Activated naive CD4-positive, alpha-beta T cell treated with anti-CD3 and anti-CD28 coated beads, Interleukin-2, amount 10 ng/mL, durations not matched to agents 7 days and 5 days (primary cell): ENCODE measurements around the gene KRTAP10-1.

Source experiments
- CTCF ChIA-PET: fragments of 350-600 bp; sonication (Branson Sonifier 250); formaldehyde crosslinking; loops from one replicate; lab custom pipeline; 2021; ENCODE audit warnings: antibody characterized with exemption; lab: Charles Lee
- DNase-seq: peaks from one replicate; pipeline ENCODE4 v3.0.0-alpha.2; 2020
- H3K27ac Mint-ChIP-seq: one replicate; pipeline ENCODE4 v1.8.0; 2021; ENCODE audit warnings: mild to moderate bottlenecking, moderate library complexity, mixed read lengths
- H3K27me3 Mint-ChIP-seq: one replicate; pipeline ENCODE4 v1.8.0; 2021; ENCODE audit warnings: mild to moderate bottlenecking, mixed read lengths
- H3K36me3 Mint-ChIP-seq: one replicate; pipeline ENCODE4 v1.8.0; 2021; ENCODE audit warnings: mixed read lengths
- H3K4me1 Mint-ChIP-seq: one replicate; pipeline ENCODE4 v1.8.0; 2021; ENCODE audit warnings: mixed read lengths
- H3K4me3 Mint-ChIP-seq: one replicate; pipeline ENCODE4 v1.8.0; 2021; ENCODE audit warnings: mild to moderate bottlenecking, moderate library complexity, mixed read lengths
- H3K9me3 Mint-ChIP-seq: one replicate; pipeline ENCODE4 v1.8.0; 2021; ENCODE audit warnings: mixed read lengths

KRTAP10-1 gene

DNA sequence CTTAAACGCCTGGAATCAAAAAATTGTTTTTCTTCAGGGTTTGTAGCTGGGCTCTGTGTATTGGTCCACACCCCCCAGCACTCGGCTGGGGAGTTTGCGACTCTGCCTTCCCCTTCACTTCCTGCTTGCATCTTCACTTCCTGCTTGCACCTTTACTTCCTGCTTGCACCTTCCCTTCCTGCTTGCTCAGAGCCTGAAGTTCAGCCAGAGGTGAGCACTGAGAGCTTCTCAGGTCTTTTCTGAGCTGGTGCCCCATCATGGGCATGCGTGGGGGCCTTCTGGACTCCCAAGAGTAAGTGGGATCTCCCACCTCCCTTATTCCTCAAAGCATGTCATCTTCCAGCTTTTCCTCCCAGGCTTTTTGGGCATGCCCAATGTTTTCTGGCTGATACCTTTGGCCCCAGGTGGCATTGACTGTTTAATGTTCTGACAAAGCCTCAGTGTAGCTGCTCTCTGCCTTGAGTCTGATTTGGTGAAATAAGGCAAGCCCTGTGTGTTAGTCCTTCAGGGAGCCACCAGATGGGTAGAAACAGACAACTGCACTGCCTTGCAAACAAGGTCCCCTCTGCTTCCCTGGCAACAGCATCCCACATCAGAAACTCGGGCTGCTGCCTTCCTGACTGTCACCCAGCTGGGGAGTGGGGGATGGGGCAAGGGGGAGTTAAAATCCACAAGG is 7.8 kb upstream of the KRTAP10-1 start:
- peaks cover 23% of the 10 kb centered on the region for H3K9me3 Mint-ChIP-seq
- peak; percentile 54 for DNase-seq
- H3K4me3 Mint-ChIP-seq: peak overlapping the region; percentile 57
- H3K4me1 Mint-ChIP-seq: peaks cover 22% of the 10 kb centered on the region
- peak overlapping the region; percentile 85 for H3K27ac Mint-ChIP-seq
- H3K36me3 Mint-ChIP-seq: peaks cover 21% of the 10 kb centered on the region
- H3K27me3 Mint-ChIP-seq: peaks cover 27% of the 10 kb centered on the region
- CTCF ChIA-PET: no interaction called here

DNA sequence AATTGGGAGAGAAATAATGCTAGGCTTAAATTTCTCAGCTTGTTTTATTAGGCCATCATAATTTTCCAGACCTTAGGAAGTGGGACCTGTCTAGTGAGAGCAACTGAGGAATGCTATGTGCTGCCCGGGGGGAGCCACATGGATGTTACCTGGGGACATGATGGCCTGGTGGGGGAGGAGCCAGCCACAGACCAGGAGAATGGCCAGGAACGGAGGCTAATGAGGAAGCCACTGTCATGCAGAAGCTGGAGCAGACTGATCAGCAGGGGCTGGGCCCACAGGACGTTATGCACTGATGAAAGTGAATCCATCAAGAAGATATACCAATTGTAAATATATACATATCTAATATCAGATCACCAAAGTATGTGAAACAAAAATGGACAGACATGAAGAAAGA is 4.6 kb upstream of the KRTAP10-1 start:
- peaks cover 19% of the 10 kb centered on the region for H3K36me3 Mint-ChIP-seq
- H3K4me1 Mint-ChIP-seq: peaks cover 22% of the 10 kb centered on the region
- no peak overlapping the region for H3K27ac Mint-ChIP-seq
- CTCF ChIA-PET: no interaction called here
- no peak overlapping the region for H3K4me3 Mint-ChIP-seq
- DNase-seq: no peak
- H3K9me3 Mint-ChIP-seq: peaks cover 23% of the 10 kb centered on the region
- peaks cover 11% of the 10 kb centered on the region for H3K27me3 Mint-ChIP-seq

DNA sequence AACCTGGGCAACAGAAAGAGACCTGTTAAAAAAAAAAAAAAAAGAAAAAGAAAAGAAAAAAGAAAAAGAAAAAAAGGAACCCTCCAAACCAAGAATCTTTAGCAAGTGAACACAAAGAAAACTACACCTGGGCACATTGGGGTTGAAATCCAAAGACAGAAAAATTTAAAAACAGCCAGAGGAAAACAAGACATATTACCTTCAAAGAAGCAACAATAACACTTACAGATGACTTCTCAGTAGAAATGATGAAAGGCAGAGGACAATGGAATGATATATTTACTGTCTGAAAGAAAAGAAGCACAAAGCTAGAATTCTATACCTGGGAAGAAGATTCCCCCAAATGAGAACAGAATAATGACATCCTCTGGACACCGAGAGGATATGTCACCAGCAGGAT is 2.7 kb upstream of the KRTAP10-1 start:
- H3K27me3 Mint-ChIP-seq: peaks cover 15% of the 10 kb centered on the region
- DNase-seq: no peak

DNA sequence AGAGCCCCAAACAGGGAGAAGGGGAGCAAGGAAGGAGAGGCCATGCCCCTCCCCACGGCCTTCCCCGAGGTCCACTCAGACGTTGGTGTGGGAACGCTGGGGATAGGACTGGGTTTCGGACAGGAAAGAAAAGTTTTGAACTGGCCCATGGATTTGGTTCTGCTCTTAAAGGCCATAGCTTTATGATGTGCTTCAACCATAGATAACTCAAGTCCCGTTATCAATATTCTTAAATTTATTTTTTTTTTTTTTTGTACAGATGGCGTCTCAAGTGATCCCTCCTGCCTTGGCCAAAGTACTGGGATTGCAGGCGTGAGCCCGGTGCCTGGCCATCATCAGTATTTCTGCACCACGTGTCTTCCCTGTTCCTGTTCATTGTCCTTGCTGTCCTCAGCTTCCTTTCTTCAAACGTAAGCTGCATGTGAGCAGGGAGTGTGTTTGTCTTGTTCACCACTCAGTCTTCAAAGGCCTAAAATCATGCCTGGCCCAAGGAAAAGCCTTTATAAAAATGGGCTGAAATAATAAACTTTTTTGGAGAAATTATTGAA is 820 bp upstream of the KRTAP10-1 start:
- Mint-ChIP-seq H3K27me3 (peaks cover 21% of the 10 kb centered on the region), H3K27ac (no peak overlapping the region), H3K4me1 (no peaks in the 10 kb centered on the region), H3K9me3 (peaks cover 5% of the 10 kb centered on the region), H3K4me3 (no peak overlapping the region), H3K36me3 (peaks cover 3% of the 10 kb centered on the region)
- CTCF ChIA-PET: interaction anchor here (1.0 kb wide), 1 partner anchor 30 kb away, joined by 3 read pairs; no protein-coding TSS in a partner anchor
- no peak for DNase-seq

More for the DNA sequence above, 2.7 kb upstream of the KRTAP10-1 start:
- H3K9me3 Mint-ChIP-seq: peaks cover 18% of the 10 kb centered on the region
- H3K4me1 Mint-ChIP-seq: peaks cover 9% of the 10 kb centered on the region
- H3K4me3 Mint-ChIP-seq: no peak overlapping the region
- peaks cover 15% of the 10 kb centered on the region for H3K36me3 Mint-ChIP-seq
- CTCF ChIA-PET: no interaction called here
- no peak overlapping the region for H3K27ac Mint-ChIP-seq

DNA sequence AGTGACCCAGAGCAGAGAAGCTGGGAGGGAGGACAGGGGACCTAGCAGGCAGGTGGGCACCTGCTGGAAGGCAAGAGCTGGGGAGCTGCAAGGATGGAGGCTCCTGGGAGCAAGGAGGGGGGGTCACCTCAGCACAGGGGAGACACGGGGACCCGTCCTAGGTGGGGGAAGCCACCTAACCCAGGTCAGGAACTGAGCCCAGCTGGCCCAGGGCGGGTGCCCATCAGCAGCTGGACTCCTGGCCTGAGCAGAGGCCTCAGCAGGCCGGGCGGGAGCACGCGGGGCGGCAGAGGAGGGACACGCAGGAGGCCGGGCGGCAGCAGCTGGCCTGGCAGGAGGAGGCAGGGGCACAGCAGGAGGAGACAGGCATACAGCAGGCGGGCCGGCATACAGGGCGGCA is 949 bp downstream of the KRTAP10-1 start:
- CTCF ChIA-PET: no interaction called here
- no peaks in the 10 kb centered on the region for H3K4me1 Mint-ChIP-seq
- H3K27ac Mint-ChIP-seq: no peak overlapping the region
- no peak for DNase-seq
- H3K27me3 Mint-ChIP-seq: peaks cover 21% of the 10 kb centered on the region
- H3K36me3 Mint-ChIP-seq: no peaks in the 10 kb centered on the region
- no peaks in the 10 kb centered on the region for H3K9me3 Mint-ChIP-seq
- no peak overlapping the region for H3K4me3 Mint-ChIP-seq

DNA sequence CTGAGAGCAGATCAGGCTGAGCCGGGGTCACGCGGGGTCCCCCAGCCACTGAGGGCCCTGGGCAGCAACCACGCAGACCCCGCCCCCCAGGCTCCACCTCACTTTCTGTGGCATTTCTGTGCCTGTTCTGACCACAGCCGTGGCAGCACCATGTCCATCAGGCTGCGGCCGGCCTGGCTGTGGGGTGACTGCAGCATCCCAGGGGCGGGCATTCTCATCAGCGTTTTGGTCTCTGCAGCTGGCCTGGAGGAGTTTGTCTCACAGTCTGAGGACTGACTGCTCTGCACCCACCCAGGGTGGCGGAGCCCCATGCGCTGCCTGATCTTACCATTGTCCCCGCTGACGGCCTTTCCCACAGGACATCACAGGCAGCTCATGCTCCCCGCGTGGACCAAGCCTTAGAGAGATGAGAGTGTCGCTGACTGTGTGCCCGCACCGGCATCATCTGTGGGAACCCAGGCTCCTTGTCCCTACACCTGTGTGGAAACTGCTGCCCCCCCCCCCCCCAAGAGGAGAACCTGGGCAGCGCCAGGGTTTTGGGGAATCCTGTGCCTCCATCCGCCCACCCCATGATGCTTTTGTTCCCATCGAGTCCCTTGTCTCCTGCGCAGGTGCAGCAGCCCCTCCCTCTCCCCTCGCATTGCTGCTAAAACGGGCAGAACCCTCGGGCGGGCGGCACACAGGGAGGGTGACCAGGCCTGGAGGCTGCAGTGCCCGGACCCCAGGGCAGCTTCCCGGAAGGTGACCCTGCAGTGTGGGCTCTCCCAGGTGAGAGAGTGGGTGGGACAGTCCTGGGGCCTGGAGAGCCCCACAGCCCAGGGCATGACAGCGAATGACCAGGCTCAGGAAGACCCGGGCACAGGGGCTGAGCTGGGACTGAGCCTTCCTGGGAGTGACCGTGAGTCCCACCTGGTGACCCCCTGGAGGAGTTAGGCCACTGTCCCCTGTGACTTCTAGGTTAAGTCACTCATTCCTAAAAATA is 1.8 kb downstream of the KRTAP10-1 start:
- DNase-seq: no peak
- H3K9me3 Mint-ChIP-seq: no peaks in the 10 kb centered on the region
- no peaks in the 10 kb centered on the region for H3K4me1 Mint-ChIP-seq
- CTCF ChIA-PET: no interaction called here
- H3K27ac Mint-ChIP-seq: no peak overlapping the region
- H3K27me3 Mint-ChIP-seq: peaks cover 21% of the 10 kb centered on the region
- no peak overlapping the region for H3K4me3 Mint-ChIP-seq
- H3K36me3 Mint-ChIP-seq: no peaks in the 10 kb centered on the region

DNA sequence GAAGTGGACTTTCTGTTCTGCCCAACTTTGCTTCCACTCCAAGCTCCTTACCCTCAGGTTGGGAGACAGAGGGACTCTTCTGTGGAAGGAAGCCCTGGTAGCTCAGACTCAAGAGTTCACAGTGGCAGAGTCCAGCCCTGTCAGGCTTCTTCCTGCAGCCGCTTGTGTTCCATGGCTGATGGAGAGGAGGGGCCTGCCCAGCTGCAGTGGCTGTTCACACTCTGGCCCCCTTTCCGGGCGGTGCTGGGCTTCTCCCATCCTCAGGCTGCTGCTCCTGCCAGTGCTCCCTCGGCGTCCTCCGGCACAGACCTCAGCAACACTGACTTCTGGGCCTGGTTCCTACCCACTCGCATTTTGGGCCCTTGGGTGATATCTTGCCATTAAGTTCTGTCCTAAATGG is 4.0 kb downstream of the KRTAP10-1 start:
- Mint-ChIP-seq H3K4me1 (no peaks in the 10 kb centered on the region), H3K9me3 (no peaks in the 10 kb centered on the region), H3K27ac (no peak overlapping the region), H3K4me3 (no peak overlapping the region), H3K36me3 (no peaks in the 10 kb centered on the region), H3K27me3 (peaks cover 31% of the 10 kb centered on the region)
- no peak for DNase-seq
- CTCF ChIA-PET: interaction anchor here (0.7 to 1.3 kb wide), 2 partner anchors 39 to 253 kb away, joined by 3 read pairs; no protein-coding TSS in a partner anchor

DNA sequence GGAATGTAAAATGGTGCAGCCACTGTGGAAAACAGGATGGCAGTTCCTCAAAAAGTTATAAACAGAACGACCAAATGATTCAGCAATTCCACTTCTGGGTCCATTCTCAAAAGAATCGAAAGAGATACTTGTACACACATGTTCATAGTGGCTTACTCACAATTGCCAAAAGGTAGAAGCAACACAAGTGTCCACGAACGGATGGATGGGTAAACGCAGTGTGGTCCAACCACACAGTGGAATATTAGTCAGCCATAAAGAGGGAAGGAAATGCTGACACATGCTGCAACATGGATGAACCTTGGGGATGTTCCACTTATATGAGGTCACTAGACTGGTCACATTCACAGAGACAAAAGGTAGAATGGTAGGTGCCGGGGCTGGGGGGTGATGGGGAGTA is 5.3 kb downstream of the KRTAP10-1 start:
- Mint-ChIP-seq H3K4me3 (no peak overlapping the region), H3K27me3 (peaks cover 25% of the 10 kb centered on the region), H3K36me3 (no peaks in the 10 kb centered on the region), H3K9me3 (no peaks in the 10 kb centered on the region), H3K27ac (no peak overlapping the region), H3K4me1 (no peaks in the 10 kb centered on the region)
- CTCF ChIA-PET: no interaction called here
- DNase-seq: peak; percentile 9

DNA sequence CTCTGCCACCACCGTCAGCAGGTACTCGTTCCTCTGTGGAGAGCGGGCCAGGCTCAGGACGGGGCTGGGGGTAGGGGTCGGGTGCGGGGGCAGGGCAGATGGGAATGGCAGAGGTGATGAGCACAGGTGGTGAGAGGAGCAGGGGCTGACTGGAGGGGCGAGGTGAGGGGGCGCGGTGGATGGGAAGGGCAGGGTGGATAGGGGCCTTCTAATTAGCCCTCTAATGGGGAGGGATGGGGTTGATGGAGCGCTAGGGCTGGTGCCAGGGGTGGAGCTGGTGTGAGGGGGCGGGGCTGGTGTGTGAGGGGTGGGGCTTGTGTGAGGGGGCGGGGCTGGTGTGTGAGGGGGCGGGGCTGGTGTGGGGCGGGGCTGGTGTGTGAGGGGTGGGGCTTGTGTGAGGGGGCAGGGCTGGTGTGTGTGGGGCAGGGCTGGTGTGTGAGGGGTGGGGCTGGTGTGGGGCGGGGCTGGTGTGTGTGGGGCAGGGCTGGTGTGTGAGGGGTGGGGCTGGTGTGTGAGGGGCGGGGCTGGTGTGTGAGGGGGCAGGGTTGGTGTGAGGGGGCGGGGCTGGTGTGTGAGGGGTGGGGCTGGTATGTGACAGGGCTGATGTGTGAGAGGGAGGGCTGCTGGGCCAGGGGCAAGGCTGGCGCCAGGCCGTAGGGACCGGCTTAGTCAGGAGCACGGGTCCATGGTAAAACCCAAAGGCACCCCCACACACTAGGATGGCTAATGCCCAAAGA is 5.9 kb downstream of the KRTAP10-1 start:
- DNase-seq: no peak
- H3K27me3 Mint-ChIP-seq: peaks cover 20% of the 10 kb centered on the region

DNA sequence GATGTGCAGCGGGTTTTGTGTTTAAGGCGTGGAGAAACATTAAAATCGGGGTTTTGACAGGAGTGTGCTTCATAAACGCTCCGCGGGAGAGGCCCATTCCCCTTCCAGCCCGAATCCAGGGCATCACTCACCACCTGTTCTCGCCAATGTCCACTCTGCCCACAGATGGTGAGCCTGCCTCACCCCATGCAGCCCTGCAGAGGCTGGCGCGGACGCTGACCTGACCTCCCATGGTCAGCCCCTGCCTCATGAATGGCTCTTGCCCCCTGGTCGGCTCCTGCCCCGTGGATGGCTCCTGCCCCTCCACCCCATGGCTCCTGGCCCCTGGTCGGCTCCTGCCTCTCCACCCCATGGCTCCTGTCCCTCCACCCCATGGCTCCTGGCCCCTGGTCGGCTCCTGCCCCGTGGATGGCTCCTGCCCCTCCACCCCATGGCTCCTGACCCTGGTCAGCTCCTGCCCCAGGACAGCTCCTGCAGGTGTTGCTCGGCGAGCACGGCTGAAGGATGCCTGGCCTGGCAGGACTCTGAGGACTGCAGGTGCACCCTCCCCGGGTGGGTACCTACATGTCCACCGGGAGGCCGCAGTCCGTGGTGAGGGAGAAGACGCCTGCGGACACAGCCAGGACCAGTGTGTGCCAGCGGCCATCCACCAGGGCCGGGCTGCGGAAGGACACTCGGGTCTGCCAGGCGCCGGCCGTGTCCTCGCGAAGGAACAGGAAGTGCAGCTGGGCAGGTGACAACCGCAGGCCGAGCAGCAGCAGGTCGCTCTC is 6.7 kb downstream of the KRTAP10-1 start:
- Mint-ChIP-seq H3K27me3 (peaks cover 20% of the 10 kb centered on the region), H3K9me3 (no peaks in the 10 kb centered on the region), H3K36me3 (no peaks in the 10 kb centered on the region), H3K4me3 (no peak overlapping the region), H3K27ac (no peak overlapping the region), H3K4me1 (no peaks in the 10 kb centered on the region)
- CTCF ChIA-PET: no interaction called here
- DNase-seq: no peak

More for the DNA sequence above, 5.9 kb downstream of the KRTAP10-1 start:
- CTCF ChIA-PET: no interaction called here
- Mint-ChIP-seq H3K4me3 (no peak overlapping the region), H3K27ac (no peak overlapping the region), H3K9me3 (no peaks in the 10 kb centered on the region), H3K4me1 (no peaks in the 10 kb centered on the region), H3K36me3 (no peaks in the 10 kb centered on the region)

DNA sequence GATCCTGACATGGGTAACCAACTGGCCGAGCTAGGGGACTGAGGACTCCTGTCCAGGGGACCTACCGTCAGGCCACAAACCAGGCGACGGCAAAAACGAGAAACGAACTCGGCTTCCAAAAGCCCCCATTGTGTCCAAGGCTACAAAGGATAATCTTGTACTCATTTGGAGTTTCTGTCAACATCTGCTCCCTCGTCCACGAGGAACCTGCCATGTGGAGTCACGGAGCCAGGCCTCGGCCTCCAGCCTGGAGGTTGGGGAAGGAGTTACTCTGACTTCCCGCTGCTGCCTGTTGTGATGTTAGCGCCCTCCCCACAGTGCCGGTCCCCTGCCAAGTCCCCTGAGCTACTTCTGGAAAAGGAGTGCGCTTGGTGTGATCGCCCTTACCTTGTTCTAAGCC is 7.3 kb downstream of the KRTAP10-1 start:
- Mint-ChIP-seq H3K4me1 (no peaks in the 10 kb centered on the region), H3K27ac (no peak overlapping the region), H3K9me3 (no peaks in the 10 kb centered on the region)

DNA sequence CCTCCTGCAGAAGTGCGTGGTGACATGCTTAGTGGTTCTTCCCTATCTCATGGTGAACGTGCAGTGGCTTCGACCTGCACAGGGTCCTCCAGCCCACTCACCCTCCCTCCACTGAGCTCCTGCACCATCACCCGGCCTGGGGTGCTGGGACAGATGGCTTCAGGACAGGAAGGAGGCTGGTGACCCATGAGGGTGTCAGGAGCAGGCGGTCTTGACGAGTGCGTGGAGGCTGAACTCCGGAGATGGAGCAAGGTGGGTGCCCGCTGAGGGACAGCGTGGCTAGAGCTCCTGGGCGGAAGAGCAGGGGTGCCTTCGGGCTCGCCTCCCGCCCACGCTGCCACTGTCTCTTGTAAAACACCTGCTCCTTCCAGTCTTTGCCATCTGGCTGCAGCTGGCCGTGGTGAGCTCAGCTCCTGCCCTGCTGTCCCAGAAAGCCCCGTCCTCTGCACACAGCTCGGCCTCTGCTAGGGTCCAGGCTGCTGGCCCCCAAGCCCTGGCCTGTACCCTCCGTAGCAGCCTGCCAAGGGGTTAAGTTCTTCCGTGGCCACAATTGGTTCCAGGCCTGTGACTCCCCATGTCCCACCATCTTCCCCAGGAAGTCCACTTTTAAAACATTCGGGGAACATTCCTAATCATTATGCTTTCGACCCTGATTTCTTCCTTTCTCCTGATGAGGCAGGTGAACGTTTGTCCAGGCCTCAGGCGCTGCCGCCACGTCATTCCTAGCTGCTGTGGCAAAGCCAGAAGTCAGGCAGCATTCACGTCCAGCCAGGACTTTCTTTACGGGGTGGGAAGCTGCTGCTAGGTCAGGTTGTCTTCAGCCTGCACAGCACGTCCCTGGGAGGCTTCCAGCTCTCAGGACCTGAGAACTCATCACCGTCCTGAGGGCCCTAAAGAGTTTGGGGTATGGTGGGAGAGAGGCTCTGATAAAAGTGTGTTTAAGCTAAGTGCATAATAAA is 8.1 kb downstream of the KRTAP10-1 start:
- DNase-seq: no peak
- Mint-ChIP-seq H3K27me3 (peaks cover 20% of the 10 kb centered on the region), H3K4me1 (no peaks in the 10 kb centered on the region), H3K36me3 (no peaks in the 10 kb centered on the region), H3K4me3 (no peak overlapping the region), H3K27ac (no peak overlapping the region), H3K9me3 (no peaks in the 10 kb centered on the region)
- CTCF ChIA-PET: no interaction called here

More for the DNA sequence above, 7.3 kb downstream of the KRTAP10-1 start:
- Mint-ChIP-seq H3K4me3 (no peak overlapping the region), H3K27me3 (peaks cover 20% of the 10 kb centered on the region), H3K36me3 (no peaks in the 10 kb centered on the region)
- no peak for DNase-seq
- CTCF ChIA-PET: no interaction called here
